Measurements from ENCODE around the gene GCC1.
A peak's percentile ranks its signal among the peaks of the same experiment; 100 is the strongest.
"Not testable (repeated sequence)": the region's sequence is repeated elsewhere in the genome, so short reads cannot be mapped to it uniquely, and the experiment has no call there.

Gene GCC1

GRCh38 chr7:127588697-127589482 is 3.5 kb upstream of the GCC1 start:
- peak; percentile 5 to 15 for ATAC-seq

GRCh38 chr7:127588019-127588696 is 2.8 kb upstream of the GCC1 start, which contains the start of gene ARF5:
TSS of gene ARF5 (plus strand) at chr7:127588411. CDS start at chr7:127588499, 88 bp downstream.
- ATAC-seq: peak; percentile 78 to 87

- ATAC-seq: no peak
Observed at GRCh38 chr7:127587663-127588018, 2.2 kb upstream of the GCC1 start.

GRCh38 chr7:127586346-127586745 is 950 bp upstream of the GCC1 start:
- no peak for ATAC-seq

GRCh38 chr7:127584648-127585043 is 750 bp downstream of the GCC1 start:
- no peak for ATAC-seq

- no peak for ATAC-seq
Observed at GRCh38 chr7:127582361-127582760, 3.0 kb downstream of the GCC1 start.

- no peak for ATAC-seq
Observed at GRCh38 chr7:127581716-127582115, 3.7 kb downstream of the GCC1 start.

GRCh38 chr7:127580612-127581011 is 4.8 kb downstream of the GCC1 start:
- no peak for ATAC-seq

- ATAC-seq: no peak
Observed at GRCh38 chr7:127578711-127579275, 6.6 kb downstream of the GCC1 start.

GRCh38 chr7:127578036-127578684 is 7.2 kb downstream of the GCC1 start:
- ATAC-seq: no peak

GRCh38 chr7:127571741-127572505 is 13.5 kb downstream of the GCC1 start:
- no peak for ATAC-seq

GRCh38 chr7:127568034-127568433 is 17.4 kb downstream of the GCC1 start:
- ATAC-seq: not testable (repeated sequence)

GRCh38 chr7:127566242-127566641 is 19.2 kb downstream of the GCC1 start:
- ATAC-seq: no peak

- ATAC-seq: no peak
Observed at GRCh38 chr7:127557803-127558202, 27.6 kb downstream of the GCC1 start.

- no peak for ATAC-seq
Observed at GRCh38 chr7:127556404-127556803, 29.0 kb downstream of the GCC1 start.

GRCh38 chr7:127551941-127552340 is 33.5 kb downstream of the GCC1 start:
- ATAC-seq: no peak

- no peak for ATAC-seq
Observed at GRCh38 chr7:127550247-127550646, 35.1 kb downstream of the GCC1 start.

- no peak for ATAC-seq
Observed at GRCh38 chr7:127546313-127546712, 39.1 kb downstream of the GCC1 start.

- no peak for ATAC-seq
Observed at GRCh38 chr7:127541548-127541947, 43.8 kb downstream of the GCC1 start.

- not testable (repeated sequence) for ATAC-seq
Observed at GRCh38 chr7:127540461-127540860, 44.9 kb downstream of the GCC1 start.

- ATAC-seq: no peak
Observed at GRCh38 chr7:127539116-127539515, 46.3 kb downstream of the GCC1 start.

GRCh38 chr7:127536741-127537140 is 48.7 kb downstream of the GCC1 start:
- ATAC-seq: no peak

GRCh38 chr7:127536394-127536691 is 49.1 kb downstream of the GCC1 start:
- no peak for ATAC-seq
